Testis (tissue), 3 donors: Measurements from ENCODE around the gene LRRC7. TPM values are rescaled to one million over a fixed set of nuclear protein-coding genes. Genes with fewer than 3 reads are reported as not detected.

ENCODE experiments used
- DNase-seq: peaks from one replicate; pipeline ENCODE4 v3.0.0-alpha.2; 2019
- H3K27ac ChIP-seq, 2 donors: fragments of 200-600 bp; sonication (generic); one replicate each; pipeline ENCODE4 v1.5.1; 2019
- H3K27me3 ChIP-seq: fragments of 200-600 bp; sonication (generic); one replicate; pipeline ENCODE4 v1.5.1; 2019
- H3K36me3 ChIP-seq: fragments of 200-600 bp; sonication (generic); one replicate; pipeline ENCODE4 v1.5.1; 2017; ENCODE audit warnings: low read depth; ENCODE audit errors: missing control alignments
- H3K4me1 ChIP-seq: fragments of 200-600 bp; sonication (generic); one replicate; pipeline ENCODE4 v1.5.1; 2019
- H3K4me3 ChIP-seq, 2 donors: fragments of 200-600 bp; sonication (generic); one replicate each; pipeline ENCODE4 v1.5.1; 2017 to 2019
- H3K9me3 ChIP-seq: fragments of 200-600 bp; sonication (generic); one replicate; pipeline ENCODE4 v1.5.1; 2017
- CTCF ChIP-seq, 3 experiments: fragments of 450-650 bp in 2 of 3; fragments of 200-600 bp in 1 of 3; sonication (generic) in 1 of 3; IDR thresholded peaks; one replicate each; pipeline ENCODE4 v1.5.1; 2016 to 2019; ENCODE audit warnings: antibody characterized with exemption in 3 of 3, mild to moderate bottlenecking in 2 of 3, moderate library complexity in 1 of 3
- POLR2A ChIP-seq: fragments of 450-650 bp; IDR thresholded peaks from one replicate; pipeline ENCODE4 v1.6.1; 2017; ENCODE audit warnings: antibody characterized with exemption, mild to moderate bottlenecking, moderate library complexity
- WGBS, 2 donors: methylation state at CpG; one replicate each; pipeline ENCODE4 v1.1.5; 2018; 5-methylcytosine and 5-hydroxymethylcytosine counted together
- intact Hi-C: fragments of 100-400 bp; cut with DNase I; formaldehyde crosslinking; loops from one replicate; pipeline ENCODE4 v1.15.1; 2023; ENCODE audit warnings: low total_unique reads
- polyA plus RNA-seq: library from polyadenylated mRNA; stranded (reverse); fragments of 350-450 nt; fragmentation: Illumina TruSeq; extraction: RNeasy Lipid Tissue Mini Kit (QIAGEN cat#74804); gene quantifications from one replicate; pipeline ENCODE4 v1.2.3, GENCODE V29; 2014; ENCODE audit warnings: low read depth, low replicate concordance; ENCODE audit not compliant: insufficient read depth
- total RNA-seq, 2 donors: library from RNA; depleted of rRNA; stranded (reverse); fragments of >200 nt; gene quantifications; one replicate each; pipeline ENCODE4 v1.2.3, GENCODE V29; 2016

LRRC7 gene
- total and polyA plus RNA-seq, 3 donors from 2014 or later, result 5.2 to 8.0 (median 6.9) TPM

GRCh38 chr1:70090141-70090540 lies 522.4 kb downstream of the LRRC7 start:
- intact Hi-C loops, result no loop called here
- 89 to 91% methylated on average over 3 of the region's 3 CpGs for WGBS, 2 donors
- no peaks in the 10 kb centered on the region for H3K9me3 ChIP-seq
- no peak overlapping the region for H3K4me3 ChIP-seq
- no peaks in the 10 kb centered on the region for H3K27me3 ChIP-seq
- TF ChIP-seq POLR2A, result no peak
- no peak for TF ChIP-seq CTCF (IDR thresholded peaks at IDR 0.05)
- H3K36me3 ChIP-seq, result no peaks in the 10 kb centered on the region
- H3K27ac ChIP-seq, result no peak overlapping the region
- H3K4me1 ChIP-seq, result no peaks in the 10 kb centered on the region
- DNase-seq, result no peak

GRCh38 chr1:70090875-70091274 lies 523.2 kb downstream of the LRRC7 start:
- no peaks in the 10 kb centered on the region for H3K27me3 ChIP-seq
- no peak overlapping the region for H3K4me3 ChIP-seq
- no peaks in the 10 kb centered on the region for H3K9me3 ChIP-seq
- intact Hi-C loops, result no loop called here
- 81 to 91% methylated on average over 2 of the region's 2 CpGs for WGBS, 2 donors
- DNase-seq, result no peak
- TF ChIP-seq CTCF (IDR thresholded peaks at IDR 0.05) (no peak), POLR2A (no peak)
- H3K27ac ChIP-seq, result no peak overlapping the region
- no peaks in the 10 kb centered on the region for H3K4me1 ChIP-seq
- H3K36me3 ChIP-seq, result no peaks in the 10 kb centered on the region

GRCh38 chr1:70091811-70092210 lies 524.1 kb downstream of the LRRC7 start:
- no peaks in the 10 kb centered on the region for H3K27me3 ChIP-seq
- no peaks in the 10 kb centered on the region for H3K36me3 ChIP-seq
- no peak overlapping the region for H3K4me3 ChIP-seq
- H3K27ac ChIP-seq, result no peak overlapping the region
- no peaks in the 10 kb centered on the region for H3K9me3 ChIP-seq
- H3K4me1 ChIP-seq, result no peaks in the 10 kb centered on the region
- no peak for DNase-seq
- intact Hi-C loops, result no loop called here
- TF ChIP-seq POLR2A, result no peak
- no peak for TF ChIP-seq CTCF (IDR thresholded peaks at IDR 0.05)

- no peaks in the 10 kb centered on the region for H3K4me1 ChIP-seq
- no peak overlapping the region for H3K4me3 ChIP-seq
- H3K27me3 ChIP-seq, result no peaks in the 10 kb centered on the region
- no peaks in the 10 kb centered on the region for H3K9me3 ChIP-seq
- DNase-seq, result no peak
- intact Hi-C loops, result no loop called here
- H3K36me3 ChIP-seq, result no peaks in the 10 kb centered on the region
- no peak overlapping the region for H3K27ac ChIP-seq
- no peak for TF ChIP-seq CTCF (IDR thresholded peaks at IDR 0.05)
- WGBS, 2 donors, result 48 to 52% methylated on average over 3 of the region's 3 CpGs
Measured at GRCh38 chr1:70092526-70092925, 524.8 kb downstream of the LRRC7 start.

- H3K27ac ChIP-seq, result no peak overlapping the region
- H3K9me3 ChIP-seq, result no peaks in the 10 kb centered on the region
- no peak overlapping the region for H3K4me3 ChIP-seq
- DNase-seq, result no peak
- TF ChIP-seq POLR2A (no peak), CTCF (IDR thresholded peaks at IDR 0.05) (no peak)
- intact Hi-C loops, result no loop called here
- H3K36me3 ChIP-seq, result no peaks in the 10 kb centered on the region
- H3K27me3 ChIP-seq, result no peaks in the 10 kb centered on the region
- no peaks in the 10 kb centered on the region for H3K4me1 ChIP-seq
Measured at GRCh38 chr1:70093250-70093975, 525.7 kb downstream of the LRRC7 start.
